CD1c-positive myeloid dendritic cell (primary cell): ENCODE data around the gene MYO1D.

Experiments used
- DNase-seq: peaks from one replicate; pipeline ENCODE4 v3.0.0-alpha.2; 2016; ENCODE audit errors: extremely low spot score

MYO1D gene

GRCh38 chr17:32625971-32626370, 251.0 kb downstream of the MYO1D start:
- no peak for DNase-seq

GRCh38 chr17:32623196-32623595, 253.7 kb downstream of the MYO1D start:
- DNase-seq = no peak

GRCh38 chr17:32622540-32622939, 254.4 kb downstream of the MYO1D start:
- no peak for DNase-seq

GRCh38 chr17:32621612-32622312, 255.2 kb downstream of the MYO1D start:
- no peak for DNase-seq

GRCh38 chr17:32615326-32615725, 261.6 kb downstream of the MYO1D start:
- no peak for DNase-seq

- DNase-seq = no peak
Measured at GRCh38 chr17:32610943-32611342, 266.0 kb downstream of the MYO1D start.

GRCh38 chr17:32609884-32610650, 266.9 kb downstream of the MYO1D start:
- DNase-seq = no peak

GRCh38 chr17:32609085-32609484, 267.8 kb downstream of the MYO1D start:
- peak; percentile 71 for DNase-seq

GRCh38 chr17:32608267-32608666, 268.7 kb downstream of the MYO1D start:
- DNase-seq = no peak

GRCh38 chr17:32604966-32605365, 272.0 kb downstream of the MYO1D start:
- no peak for DNase-seq

GRCh38 chr17:32602396-32602795, 274.5 kb downstream of the MYO1D start:
- DNase-seq = no peak

GRCh38 chr17:32601866-32602265, 275.1 kb downstream of the MYO1D start:
- no peak for DNase-seq

GRCh38 chr17:32596628-32597027, 280.3 kb downstream of the MYO1D start:
- DNase-seq = no peak

- DNase-seq = no peak
Measured at GRCh38 chr17:32596206-32596605, 280.7 kb downstream of the MYO1D start.

GRCh38 chr17:32593003-32593402, 283.9 kb downstream of the MYO1D start:
- no peak for DNase-seq

GRCh38 chr17:32591405-32591804, 285.5 kb downstream of the MYO1D start:
- DNase-seq = no peak

GRCh38 chr17:32590974-32591373, 285.9 kb downstream of the MYO1D start:
- no peak for DNase-seq

- no peak for DNase-seq
Measured at GRCh38 chr17:32588982-32589381, 287.9 kb downstream of the MYO1D start.

GRCh38 chr17:32588135-32588534, 288.8 kb downstream of the MYO1D start:
- no peak for DNase-seq

GRCh38 chr17:32586666-32587065, 290.3 kb downstream of the MYO1D start:
- no peak for DNase-seq

- DNase-seq = no peak
Measured at GRCh38 chr17:32584792-32585191, 292.1 kb downstream of the MYO1D start.

- no peak for DNase-seq
Measured at GRCh38 chr17:32583053-32583452, 293.9 kb downstream of the MYO1D start.

- DNase-seq = peak; percentile 16
Measured at GRCh38 chr17:32575852-32576251, 301.1 kb downstream of the MYO1D start.

- DNase-seq = no peak
Measured at GRCh38 chr17:32570081-32570396, 306.9 kb downstream of the MYO1D start.
